Transverse colon (tissue), 4 donors: ENCODE data around the gene PRG2. TPM values are rescaled to one million over a fixed set of nuclear protein-coding genes. Genes with fewer than 3 reads are reported as not detected.

ENCODE experiments used
- DNase-seq: peaks from one replicate; pipeline ENCODE4 v3.0.0-alpha.2; 2019
- H3K27ac ChIP-seq, 4 donors: fragments of 200-600 bp; sonication (generic); 2 replicates each; pipeline ENCODE4 v1.5.1; 2016 to 2018; ENCODE audit warnings: inconsistent platforms in 4 of 4
- H3K27me3 ChIP-seq: fragments of 200-600 bp; sonication (generic); 2 replicates; pipeline ENCODE4 v1.5.1; 2017; ENCODE audit warnings: inconsistent platforms
- H3K36me3 ChIP-seq, 4 donors: fragments of 200-600 bp; sonication (generic); 2 replicates each; pipeline ENCODE4 v1.5.1; 2017 to 2019; ENCODE audit warnings: inconsistent platforms in 4 of 4
- H3K4me1 ChIP-seq, 4 donors: fragments of 200-600 bp; sonication (generic); 2 replicates each; pipeline ENCODE4 v1.5.1; 2017 to 2020; ENCODE audit warnings: inconsistent platforms in 4 of 4
- H3K4me3 ChIP-seq, 4 donors: fragments of 200-600 bp; sonication (generic); 1 replicate in 1 of 4; 2 replicates in 3 of 4; pipeline versions ENCODE4 v1.5.1 to v1.6.1; 2017 to 2019; ENCODE audit warnings: inconsistent platforms in 4 of 4
- H3K9me3 ChIP-seq, 2 donors: fragments of 200-600 bp; sonication (generic); 2 replicates each; pipeline ENCODE4 v1.5.1; 2017 to 2019; ENCODE audit warnings: inconsistent platforms in 2 of 2
- CTCF ChIP-seq, 5 experiments: fragments of 200-600 bp in 3 of 5; fragments of 450-650 bp in 2 of 5; sonication (generic) in 3 of 5; IDR thresholded peaks; 1 replicate in 2 of 5; 2 replicates in 3 of 5; pipeline ENCODE4 v1.5.1; 2016 to 2017; ENCODE audit warnings: antibody characterized with exemption in 5 of 5, inconsistent platforms in 3 of 5, mild to moderate bottlenecking in 2 of 5, moderate library complexity in 1 of 5
- EP300 ChIP-seq: sonication (generic); formaldehyde crosslinking; IDR thresholded peaks from one replicate; pipeline ENCODE4 v1.6.1; 2017; ENCODE audit warnings: antibody characterized with exemption, low read depth
- POLR2A ChIP-seq: fragments of 450-650 bp; IDR thresholded peaks from one replicate; pipeline ENCODE4 v1.6.1; 2016; ENCODE audit warnings: antibody characterized with exemption, mild to moderate bottlenecking, moderate library complexity
- POLR2AphosphoS5 ChIP-seq, 3 donors: sonication (generic); formaldehyde crosslinking; IDR thresholded peaks; one replicate each; pipeline ENCODE4 v1.6.1; 2016; ENCODE audit warnings: antibody characterized with exemption in 3 of 3
- WGBS, 2 donors: methylation state at CpG; one replicate each; pipeline ENCODE4 v1.1.5; 2018; ENCODE audit warnings: low coverage in 1 of 2; 5-methylcytosine and 5-hydroxymethylcytosine counted together
- in situ Hi-C, 4 donors: fragments of 200-750 bp; cut with MboI; loops; one replicate each; pipeline versions ENCODE4 v1.15.0 to v1.15.1; 2017; ENCODE audit warnings: low sequenced_read_pairs in 3 of 4, low pct_ligation_motif_present in 1 of 4, low pct_unique_long_range_greater_than_20kb in 1 of 4
- intact Hi-C: fragments of 100-400 bp; cut with DNase I; formaldehyde crosslinking; loops from one replicate; pipeline ENCODE4 v1.15.1; 2023; ENCODE audit warnings: low total_unique reads
- total RNA-seq, 4 donors: library from RNA; depleted of rRNA; stranded (reverse); fragments of >200 nt; gene quantifications; one replicate each; pipeline ENCODE4 v1.1.0, GENCODE V29; 2016

PRG2 gene
- total RNA-seq, 4 donors from 2014 or later, result not detected

GRCh38 chr11:57360991-57361390 is 29.5 kb downstream of the PRG2 start:
- intact Hi-C loops (no loop called here), in situ Hi-C loops (no loop called here)
- no peak overlapping the region for H3K27ac ChIP-seq
- no peaks in the 10 kb centered on the region for H3K9me3 ChIP-seq
- no peak for DNase-seq
- no peaks in the 10 kb centered on the region for H3K27me3 ChIP-seq
- TF ChIP-seq EP300, result no peak
- no peak for TF ChIP-seq POLR2AphosphoS5 (IDR thresholded peaks at IDR 0.05)
- WGBS, 2 donors, result 91% methylated on average over 8 of the region's 8 CpGs; no CpG with 5 or more reads in 1 of the 2 donors
- H3K4me1 ChIP-seq, result peaks cover 0 to 4% (median 0%) of the 10 kb centered on the region in 4 donors
- H3K36me3 ChIP-seq, result no peaks in the 10 kb centered on the region
- no peak overlapping the region for H3K4me3 ChIP-seq

GRCh38 chr11:57359896-57360690 is 30.4 kb downstream of the PRG2 start:
- TF ChIP-seq POLR2AphosphoS5 (IDR thresholded peaks at IDR 0.05), result no peak
- no peak for TF ChIP-seq CTCF (IDR thresholded peaks at IDR 0.05)
- TF ChIP-seq EP300, result no peak
- in situ Hi-C loops, result no loop called here
- intact Hi-C loops, result no loop called here
- no peak overlapping the region for H3K4me3 ChIP-seq
- no peak overlapping the region for H3K27ac ChIP-seq
- no peaks in the 10 kb centered on the region for H3K9me3 ChIP-seq
- DNase-seq, result no peak
- WGBS, 2 donors, result 81 to 84% methylated on average over 3 to 9 of the region's 9 CpGs
- peaks cover 0 to 4% (median 0%) of the 10 kb centered on the region in 4 donors for H3K4me1 ChIP-seq
- no peaks in the 10 kb centered on the region for H3K36me3 ChIP-seq
- no peaks in the 10 kb centered on the region for H3K27me3 ChIP-seq

- peaks cover 0 to 4% (median 0%) of the 10 kb centered on the region in 4 donors for H3K4me1 ChIP-seq
- no peaks in the 10 kb centered on the region for H3K36me3 ChIP-seq
- H3K27ac ChIP-seq, result no peak overlapping the region
- WGBS, 2 donors, result 82% methylated on average over 5 of the region's 5 CpGs; no CpG with 5 or more reads in 1 of the 2 donors
- no peaks in the 10 kb centered on the region for H3K27me3 ChIP-seq
- no peak overlapping the region for H3K4me3 ChIP-seq
- H3K9me3 ChIP-seq, result no peaks in the 10 kb centered on the region
- intact Hi-C loops, result no loop called here
- in situ Hi-C loops, result no loop called here
- DNase-seq, result no peak
- TF ChIP-seq POLR2A (no peak), EP300 (no peak), POLR2AphosphoS5 (IDR thresholded peaks at IDR 0.05) (no peak), CTCF (IDR thresholded peaks at IDR 0.05) (no peak)
These were observed 31.1 kb downstream of the PRG2 start for GRCh38 chr11:57359396-57359795.

GRCh38 chr11:57358991-57359390 is 31.5 kb downstream of the PRG2 start:
- DNase-seq, result no peak

More at GRCh38 chr11:57358991-57359390, 31.5 kb downstream of the PRG2 start:
- TF ChIP-seq POLR2A (no peak), EP300 (no peak), CTCF (IDR thresholded peaks at IDR 0.05) (no peak), POLR2AphosphoS5 (IDR thresholded peaks at IDR 0.05) (no peak)
- Histone ChIP-seq H3K27ac (no peak overlapping the region), H3K27me3 (no peaks in the 10 kb centered on the region), H3K36me3 (no peaks in the 10 kb centered on the region), H3K4me1 (peaks cover 0 to 4% (median 0%) of the 10 kb centered on the region in 4 donors), H3K4me3 (no peak overlapping the region), H3K9me3 (no peaks in the 10 kb centered on the region)
- 72% methylated on average over 8 of the region's 9 CpGs; no CpG with 5 or more reads in 1 of the 2 donors for WGBS, 2 donors
- intact Hi-C loops (no loop called here), in situ Hi-C loops (no loop called here)
